Measurements from ENCODE around the gene PRG2.

DNA sequence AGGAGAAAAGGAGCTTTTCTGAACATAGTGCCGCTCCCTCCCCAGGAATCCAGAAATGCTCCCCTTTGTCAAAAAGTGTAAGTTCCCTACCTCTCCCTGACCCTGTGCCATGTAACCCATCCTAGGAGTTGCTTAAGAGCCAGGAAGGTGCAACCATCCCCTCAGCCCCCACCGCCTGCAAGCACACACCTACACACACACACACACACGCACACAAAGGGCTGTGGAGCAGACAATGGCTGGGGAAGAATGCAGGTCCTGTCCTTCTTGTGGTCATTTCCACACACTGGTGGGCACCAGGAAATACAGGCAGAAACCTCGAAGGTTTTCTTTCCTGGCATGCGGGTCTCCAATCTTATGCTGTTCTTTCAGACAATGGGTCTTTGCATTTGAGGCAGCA is 51.1 kb downstream of the PRG2 start:
- TF ChIP-seq, protein P1, sequence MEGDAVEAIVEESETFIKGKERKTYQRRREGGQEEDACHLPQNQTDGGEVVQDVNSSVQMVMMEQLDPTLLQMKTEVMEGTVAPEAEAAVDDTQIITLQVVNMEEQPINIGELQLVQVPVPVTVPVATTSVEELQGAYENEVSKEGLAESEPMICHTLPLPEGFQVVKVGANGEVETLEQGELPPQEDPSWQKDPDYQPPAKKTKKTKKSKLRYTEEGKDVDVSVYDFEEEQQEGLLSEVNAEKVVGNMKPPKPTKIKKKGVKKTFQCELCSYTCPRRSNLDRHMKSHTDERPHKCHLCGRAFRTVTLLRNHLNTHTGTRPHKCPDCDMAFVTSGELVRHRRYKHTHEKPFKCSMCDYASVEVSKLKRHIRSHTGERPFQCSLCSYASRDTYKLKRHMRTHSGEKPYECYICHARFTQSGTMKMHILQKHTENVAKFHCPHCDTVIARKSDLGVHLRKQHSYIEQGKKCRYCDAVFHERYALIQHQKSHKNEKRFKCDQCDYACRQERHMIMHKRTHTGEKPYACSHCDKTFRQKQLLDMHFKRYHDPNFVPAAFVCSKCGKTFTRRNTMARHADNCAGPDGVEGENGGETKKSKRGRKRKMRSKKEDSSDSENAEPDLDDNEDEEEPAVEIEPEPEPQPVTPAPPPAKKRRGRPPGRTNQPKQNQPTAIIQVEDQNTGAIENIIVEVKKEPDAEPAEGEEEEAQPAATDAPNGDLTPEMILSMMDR (IDR thresholded peaks at IDR 0.05): no peak
- TF ChIP-seq POLR2A (IDR thresholded peaks at IDR 0.05) (no peak), EP300 (IDR thresholded peaks at IDR 0.05) (no peak)
